Endothelial cell of umbilical vein (primary cell): ENCODE data around the gene SLC22A23.

Source experiments
- CTCF ChIP-seq, 2 donors: IDR thresholded peaks; 1 replicate in 1 of 2; 2 replicates in 1 of 2; pipeline ENCODE4 v1.5.1; 2011; ENCODE audit warnings: low read length in 2 of 2, mild to moderate bottlenecking in 2 of 2, moderate library complexity in 2 of 2, control low read depth in 1 of 2, inconsistent platforms in 1 of 2, low read depth in 1 of 2; ENCODE audit not compliant: insufficient read depth in 1 of 2; ENCODE audit errors: extremely low read depth in 1 of 2
- EZH2 ChIP-seq: IDR thresholded peaks from 2 replicates; pipeline ENCODE4 v1.6.1; 2012; ENCODE audit warnings: borderline replicate concordance, low read depth, mild to moderate bottlenecking, moderate library complexity, low read length, inconsistent platforms; ENCODE audit not compliant: severe bottlenecking
- JUN ChIP-seq: IDR thresholded peaks from 2 replicates; pipeline ENCODE4 v1.6.1; 2011; ENCODE audit warnings: borderline replicate concordance, low read depth; ENCODE audit not compliant: insufficient read length, insufficient read depth
- POLR2A ChIP-seq: IDR thresholded peaks from 2 replicates; pipeline ENCODE4 v1.6.1; 2012; ENCODE audit warnings: low read depth, mild to moderate bottlenecking, control low read depth, low read length

- TF ChIP-seq POLR2A (no peak), EZH2 (no peak), CTCF (IDR thresholded peaks at IDR 0.05; ENCODE audit: extremely low read depth in 1 of 2, insufficient read depth in 1 of 2, low read depth in 1 of 2, low read length in 2 of 2) (no peak), JUN (no peak)
Measured at GRCh38 chr6:3402310-3403237, 54.3 kb downstream of the SLC22A23 start.
